IPS-18c (cell line): ENCODE results near the gene TENT4A.

Source experiments
- H3K4me3 ChIP-seq: 2 replicates; pipeline ENCODE4 v1.7.0; 2013; ENCODE audit warnings: low read depth, mild to moderate bottlenecking, low read length, moderate library complexity; ENCODE audit not compliant: insufficient read depth
- H3K9me3 ChIP-seq: one replicate; pipeline ENCODE4 v1.6.1; 2013; ENCODE audit warnings: mild to moderate bottlenecking, low read length, moderate library complexity; ENCODE audit not compliant: control insufficient read depth, insufficient read depth

TENT4A gene

GRCh38 chr5:6788956-6789649 lies 75.9 kb downstream of the TENT4A start:
- Histone ChIP-seq H3K9me3 (peaks cover 2% of the 10 kb centered on the region), H3K4me3 (no peak overlapping the region)

- Histone ChIP-seq H3K9me3 (peaks cover 2% of the 10 kb centered on the region), H3K4me3 (no peak overlapping the region)
These were observed 77.2 kb downstream of the TENT4A start for GRCh38 chr5:6790346-6790865.

- H3K9me3 ChIP-seq: peaks cover 2% of the 10 kb centered on the region
- H3K4me3 ChIP-seq: no peak overlapping the region
These were observed 77.8 kb downstream of the TENT4A start for GRCh38 chr5:6791031-6791430.

GRCh38 chr5:6792376-6792775 lies 79.1 kb downstream of the TENT4A start:
- no peak overlapping the region for H3K4me3 ChIP-seq

GRCh38 chr5:6792911-6793471 lies 79.8 kb downstream of the TENT4A start:
- peaks cover 2% of the 10 kb centered on the region for H3K9me3 ChIP-seq
- H3K4me3 ChIP-seq: no peak overlapping the region

More at GRCh38 chr5:6792376-6792775, 79.1 kb downstream of the TENT4A start:
- peaks cover 2% of the 10 kb centered on the region for H3K9me3 ChIP-seq

- Histone ChIP-seq H3K9me3 (no peaks in the 10 kb centered on the region), H3K4me3 (no peak overlapping the region)
These were observed 88.0 kb downstream of the TENT4A start for GRCh38 chr5:6801236-6801635.

- Histone ChIP-seq H3K4me3 (no peak overlapping the region), H3K9me3 (no peaks in the 10 kb centered on the region)
These were observed 90.8 kb downstream of the TENT4A start for GRCh38 chr5:6803981-6804550.

- Histone ChIP-seq H3K4me3 (no peak overlapping the region), H3K9me3 (no peaks in the 10 kb centered on the region)
These were observed 91.7 kb downstream of the TENT4A start for GRCh38 chr5:6804766-6805501.

GRCh38 chr5:6805841-6806240 lies 92.6 kb downstream of the TENT4A start:
- no peaks in the 10 kb centered on the region for H3K9me3 ChIP-seq
- no peak overlapping the region for H3K4me3 ChIP-seq
